Stomach (tissue), 9 donors: ENCODE data around the gene TMEM119. TPM values are rescaled to one million over a fixed set of nuclear protein-coding genes. Genes with fewer than 3 reads are reported as not detected.

Experiments used
- DNase-seq, 2 donors: peaks; one replicate each; pipeline versions ENCODE4 v3.0.0 to v3.0.0-alpha.2; 2013 to 2019
- H3K27ac ChIP-seq, 5 donors: fragments of 200-600 bp in 4 of 5; sonication (generic) in 4 of 5; one replicate each; pipeline ENCODE4 v1.5.1; 2013 to 2019; ENCODE audit warnings: mild to moderate bottlenecking in 1 of 5, moderate library complexity in 1 of 5
- H3K27me3 ChIP-seq, 3 donors: fragments of 200-600 bp; sonication (generic); one replicate each; pipeline ENCODE4 v1.5.1; 2017 to 2019; ENCODE audit warnings: mixed run types in 1 of 3
- H3K36me3 ChIP-seq, 4 donors: fragments of 200-600 bp; sonication (generic); 1 replicate in 3 of 4; 2 replicates in 1 of 4; pipeline ENCODE4 v1.5.1; 2016 to 2019
- H3K4me1 ChIP-seq, 4 donors: fragments of 200-600 bp; sonication (generic); one replicate each; pipeline ENCODE4 v1.5.1; 2016 to 2019
- H3K4me3 ChIP-seq, 4 donors: fragments of 200-600 bp; sonication (generic) in 3 of 4; one replicate each; pipeline ENCODE4 v1.5.1; 2016 to 2019; ENCODE audit warnings: mild to moderate bottlenecking in 1 of 4
- H3K9me3 ChIP-seq, 4 donors: fragments of 200-600 bp; sonication (generic); one replicate each; pipeline ENCODE4 v1.5.1; 2016 to 2019
- CTCF ChIP-seq, 7 experiments: fragments of 450-650 bp in 4 of 7; fragments of 200-600 bp in 3 of 7; sonication (generic) in 3 of 7; IDR thresholded peaks; one replicate each; pipeline ENCODE4 v1.5.1; 2016 to 2019; ENCODE audit warnings: antibody characterized with exemption in 7 of 7, control low read depth in 2 of 7, mild to moderate bottlenecking in 1 of 7
- EP300 ChIP-seq: sonication (generic); formaldehyde crosslinking; IDR thresholded peaks from one replicate; pipeline ENCODE4 v1.6.1; 2017; ENCODE audit warnings: antibody characterized with exemption
- POLR2A ChIP-seq, 4 donors: fragments of 450-650 bp; IDR thresholded peaks; one replicate each; pipeline ENCODE4 v1.6.1; 2016; ENCODE audit warnings: antibody characterized with exemption in 4 of 4, control low read depth in 2 of 4, mild to moderate bottlenecking in 1 of 4, moderate library complexity in 1 of 4
- POLR2AphosphoS5 ChIP-seq, 3 donors: sonication (generic); formaldehyde crosslinking; IDR thresholded peaks; one replicate each; pipeline ENCODE4 v1.6.1; 2016; ENCODE audit warnings: antibody characterized with exemption in 3 of 3
- WGBS, 5 donors: extraction: QIAGEN DNeasy Blood & Tissue Kit in 3 of 5; methylation state at CpG; one replicate each; pipeline versions ENCODE4 v1.1.5 to v1.1.7; 2013 to 2018; 5-methylcytosine and 5-hydroxymethylcytosine counted together
- intact Hi-C: fragments of 100-400 bp; cut with DNase I; formaldehyde crosslinking; loops from one replicate; pipeline ENCODE4 v1.15.1; 2023; ENCODE audit warnings: low total_unique reads
- polyA plus RNA-seq, 3 donors: library from polyadenylated mRNA; stranded (reverse); fragments of 200-250 nt; gene quantifications; one replicate each; pipeline ENCODE4 v1.2.3, GENCODE V29; 2013
- total RNA-seq, 5 donors: library from RNA; depleted of rRNA; stranded (reverse); fragments of >200 nt; gene quantifications; one replicate each; pipeline versions ENCODE4 v1.1.0 to v1.2.3, GENCODE V29; 2014 to 2016
- donor health status: healthy with polysubstance abuse.
- donor health status: Bipolar disorder and iron deficiency.
- donor health status: healthy.

TMEM119 gene
- total and polyA plus RNA-seq, 8 donors = 0.45 to 17.1 (median 11.2) TPM; not detected in 1

- no peak for DNase-seq
- 80 to 96% (median 94%) methylated on average over 1 to 8 of the region's 8 CpGs for WGBS, 5 donors
- no peak for TF ChIP-seq POLR2A (IDR thresholded peaks at IDR 0.05)
- no peak for TF ChIP-seq CTCF (IDR thresholded peaks at IDR 0.05)
- TF ChIP-seq EP300 = no peak
- TF ChIP-seq POLR2AphosphoS5 (IDR thresholded peaks at IDR 0.05) = no peak
- Histone ChIP-seq H3K27ac (no peak overlapping the region), H3K4me1 (peaks cover 0 to 35% (median 4%) of the 10 kb centered on the region in 4 donors), H3K4me3 (no peak overlapping the region), H3K27me3 (no peaks in the 10 kb centered on the region), H3K9me3 (no peaks in the 10 kb centered on the region), H3K36me3 (peaks cover 0 to 17% (median 7%) of the 10 kb centered on the region in 4 donors)
- intact Hi-C loops = loop anchor here (5.0 kb wide), 1 partner anchor 56 kb away; no protein-coding TSS in a partner anchor
Observed at GRCh38 chr12:108623577-108623976, 25.7 kb upstream of the TMEM119 start.

- peaks cover 0 to 17% (median 7%) of the 10 kb centered on the region in 4 donors for H3K36me3 ChIP-seq
- H3K27me3 ChIP-seq = no peaks in the 10 kb centered on the region
- TF ChIP-seq EP300 (no peak), CTCF (IDR thresholded peaks at IDR 0.05) (no peak), POLR2A (IDR thresholded peaks at IDR 0.05) (no peak), POLR2AphosphoS5 (IDR thresholded peaks at IDR 0.05) (no peak)
- 83 to 88% (median 85%) methylated on average over 12 to 14 of the region's 14 CpGs for whole genome bisulfite sequencing, 5 donors
- H3K9me3 ChIP-seq = no peaks in the 10 kb centered on the region
- DNase-seq = no peak
- no peak overlapping the region for H3K4me3 ChIP-seq
- peak overlapping the region in 1 of 5 donors; percentile 35 for H3K27ac ChIP-seq
- intact Hi-C loops = loop anchor here (5.0 kb wide), 1 partner anchor 56 kb away; no protein-coding TSS in a partner anchor
- H3K4me1 ChIP-seq = peaks cover 0 to 33% (median 5%) of the 10 kb centered on the region in 4 donors
Observed at GRCh38 chr12:108622921-108623514, 25.1 kb upstream of the TMEM119 start.

GRCh38 chr12:108622421-108622820, 24.5 kb upstream of the TMEM119 start:
- peak in 1 of 2 donors; percentile 76 for DNase-seq
- intact Hi-C loops = loop anchor here (5.0 kb wide), 1 partner anchor 55 kb away; no protein-coding TSS in a partner anchor
- Histone ChIP-seq H3K36me3 (peaks cover 0 to 17% (median 7%) of the 10 kb centered on the region in 4 donors), H3K27me3 (no peaks in the 10 kb centered on the region), H3K4me3 (no peak overlapping the region), H3K9me3 (no peaks in the 10 kb centered on the region), H3K4me1 (peaks cover 0 to 33% (median 10%) of the 10 kb centered on the region in 4 donors), H3K27ac (peak overlapping the region in 1 of 5 donors; percentile 55)
- WGBS, 5 donors = 35 to 49% (median 39%) methylated on average over 3 to 4 of the region's 4 CpGs
- TF ChIP-seq CTCF (IDR thresholded peaks at IDR 0.05) (no peak), POLR2AphosphoS5 (IDR thresholded peaks at IDR 0.05) (no peak), EP300 (no peak), POLR2A (IDR thresholded peaks at IDR 0.05) (no peak)

- no peaks in the 10 kb centered on the region for H3K27me3 ChIP-seq
- H3K4me3 ChIP-seq = no peak overlapping the region
- H3K27ac ChIP-seq = no peak overlapping the region
- peaks cover 0 to 36% (median 15%) of the 10 kb centered on the region in 4 donors for H3K4me1 ChIP-seq
- peaks cover 0 to 17% (median 7%) of the 10 kb centered on the region in 4 donors for H3K36me3 ChIP-seq
- WGBS, 5 donors = 44 to 73% (median 68%) methylated on average over 3 of the region's 3 CpGs
- TF ChIP-seq EP300 (no peak), POLR2A (IDR thresholded peaks at IDR 0.05) (no peak), CTCF (IDR thresholded peaks at IDR 0.05) (no peak), POLR2AphosphoS5 (IDR thresholded peaks at IDR 0.05) (no peak)
- no peaks in the 10 kb centered on the region for H3K9me3 ChIP-seq
- no peak for DNase-seq
- intact Hi-C loops = loop anchor here (5.0 kb wide), 1 partner anchor 54 kb away; no protein-coding TSS in a partner anchor
Observed at GRCh38 chr12:108621161-108621560, 23.3 kb upstream of the TMEM119 start.
